Stimulated activated CD4-positive, alpha-beta T cell treated with anti-CD3 and anti-CD28 coated beads, Interleukin-4, amount 100 ng/mL, for 1 hour (primary cell): ENCODE results near the gene PIK3CA.
"Not testable (repeated sequence)": the region's sequence is repeated elsewhere in the genome, so short reads cannot be mapped to it uniquely, and the experiment has no call there.

Experiments used
- DNase-seq: peaks from one replicate; pipeline ENCODE4 v3.0.0-alpha.2; 2020

The PIK3CA gene

DNA sequence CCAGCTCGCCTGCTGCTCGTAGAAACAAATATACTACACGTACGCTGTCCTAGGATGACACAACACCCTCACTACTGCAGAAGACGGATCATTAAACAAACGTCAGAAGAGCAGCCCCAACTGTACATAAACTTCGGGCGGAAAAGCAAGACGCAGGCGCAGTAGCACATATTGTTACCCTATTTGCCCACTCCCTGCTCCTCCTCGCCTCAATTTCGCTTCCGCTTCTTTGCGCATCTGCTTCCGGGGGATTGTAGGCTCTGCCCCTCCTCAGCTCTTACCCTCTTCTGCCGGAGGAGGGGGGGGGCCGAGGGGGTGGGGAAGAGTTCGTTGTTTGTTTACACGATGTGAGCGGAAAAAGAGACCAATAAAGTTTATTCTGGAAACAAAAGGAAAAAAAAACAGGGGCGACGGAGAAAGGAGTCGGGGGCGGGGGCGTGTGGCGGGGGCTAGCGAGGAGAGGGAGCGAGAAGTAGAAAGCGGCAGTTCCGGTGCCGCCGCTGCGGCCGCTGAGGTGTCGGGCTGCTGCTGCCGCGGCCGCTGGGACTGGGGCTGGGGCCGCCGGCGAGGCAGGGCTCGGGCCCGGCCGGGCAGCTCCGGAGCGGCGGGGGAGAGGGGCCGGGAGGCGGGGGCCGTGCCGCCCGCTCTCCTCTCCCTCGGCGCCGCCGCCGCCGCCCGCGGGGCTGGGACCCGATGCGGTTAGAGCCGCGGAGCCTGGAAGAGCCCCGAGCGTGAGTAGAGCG lies at the start of gene PIK3CA:
TSS of gene PIK3CA (plus strand) at position 485 of the 743 bp plus-strand sequence. CDS start 50,469 bp downstream, outside the sequence.
- peak; percentile 86 for DNase-seq

DNA sequence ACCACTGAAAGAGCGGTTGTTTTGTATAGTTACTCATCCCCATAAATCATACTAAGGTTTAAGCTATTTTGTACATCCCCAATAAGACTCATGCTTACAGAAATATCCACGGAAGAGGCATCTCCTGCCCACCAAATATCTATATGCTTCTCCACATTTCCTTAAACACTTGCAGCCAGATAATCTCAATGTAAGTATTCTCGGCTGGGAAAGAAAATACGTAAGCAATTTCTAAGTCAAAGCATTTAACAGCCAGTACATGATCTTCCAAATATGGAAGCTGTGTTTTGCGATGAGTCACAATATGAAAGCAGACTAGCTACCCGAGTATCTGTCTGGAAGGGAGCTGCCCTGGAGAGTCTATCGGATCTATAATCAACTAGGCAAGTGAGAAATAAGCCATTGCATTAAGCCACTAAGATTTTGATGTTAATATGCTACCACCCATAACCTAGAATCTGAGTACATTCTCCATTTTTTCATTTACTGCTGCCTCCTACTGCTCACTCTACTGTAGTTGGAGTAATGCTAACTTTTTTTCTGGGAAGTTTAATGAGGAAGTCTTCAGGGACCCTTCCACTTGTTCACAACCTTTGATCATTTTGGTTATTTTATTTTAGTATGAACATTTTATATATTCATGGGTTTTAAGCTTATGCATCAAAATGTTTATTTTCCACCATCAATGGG lies 49.6 kb upstream of the PIK3CA start:
- no peak for DNase-seq

- DNase-seq = no peak
Measured at GRCh38 chr3:179100652-179101051, 47.5 kb upstream of the PIK3CA start.

DNA sequence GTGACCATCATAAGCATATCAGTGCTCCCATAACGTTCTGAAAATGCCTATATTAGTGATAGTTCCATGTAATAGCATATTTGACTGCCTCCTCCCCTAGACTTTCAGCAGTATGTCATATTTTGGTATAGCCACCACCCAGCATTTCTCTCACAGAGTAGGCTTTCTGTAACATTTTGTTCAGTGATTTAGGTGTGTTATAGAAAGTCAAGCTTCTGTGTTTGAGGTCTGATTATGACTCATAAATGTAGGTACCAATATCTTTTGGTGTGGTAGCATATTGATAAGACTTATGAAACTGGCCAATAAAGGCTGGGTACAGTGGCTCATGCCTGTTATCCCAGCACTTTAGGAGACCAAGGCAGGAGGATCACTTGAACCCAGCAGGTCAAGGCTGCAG lies 42.3 kb upstream of the PIK3CA start:
- DNase-seq = no peak

DNA sequence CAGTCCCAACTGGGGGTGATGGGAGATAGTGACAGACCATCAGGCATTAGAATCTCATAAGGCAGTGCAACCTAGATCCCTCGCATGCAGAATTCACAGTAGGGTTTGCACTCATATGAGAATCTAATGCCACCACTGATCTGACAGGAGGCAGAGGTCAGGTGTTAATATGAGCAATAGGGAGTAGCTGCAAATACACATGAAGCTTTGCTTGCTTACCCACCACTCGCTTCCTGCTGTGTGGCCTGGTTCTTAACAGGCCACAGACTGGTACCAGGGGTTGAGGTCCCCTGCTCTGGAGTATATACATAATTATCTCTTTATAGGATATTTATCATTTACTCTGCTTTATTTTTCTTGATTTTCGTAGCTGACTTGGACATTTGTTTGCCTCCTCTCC lies 40.5 kb upstream of the PIK3CA start:
- DNase-seq = no peak

DNA sequence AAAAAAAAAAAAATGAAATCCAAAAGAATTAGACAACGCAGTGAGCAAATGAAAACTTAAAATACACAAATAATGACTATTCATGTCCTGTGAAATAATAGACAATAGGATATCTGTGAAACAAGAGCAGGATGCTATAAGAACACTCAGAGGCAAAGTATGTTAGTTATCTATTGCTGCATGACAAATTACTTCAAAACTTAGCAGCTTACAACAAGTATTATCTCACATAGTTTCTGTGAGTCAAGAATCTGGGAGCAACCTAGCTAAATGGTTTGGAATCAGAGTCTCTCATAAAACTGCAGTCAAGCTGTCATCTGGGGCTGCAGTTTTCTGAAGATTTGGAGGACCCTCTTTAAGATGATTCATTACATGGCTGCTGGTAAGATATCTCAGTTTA lies 40.1 kb upstream of the PIK3CA start:
- DNase-seq = no peak

GRCh38 chr3:179113903-179114302 lies 34.3 kb upstream of the PIK3CA start:
- DNase-seq = no peak

DNA sequence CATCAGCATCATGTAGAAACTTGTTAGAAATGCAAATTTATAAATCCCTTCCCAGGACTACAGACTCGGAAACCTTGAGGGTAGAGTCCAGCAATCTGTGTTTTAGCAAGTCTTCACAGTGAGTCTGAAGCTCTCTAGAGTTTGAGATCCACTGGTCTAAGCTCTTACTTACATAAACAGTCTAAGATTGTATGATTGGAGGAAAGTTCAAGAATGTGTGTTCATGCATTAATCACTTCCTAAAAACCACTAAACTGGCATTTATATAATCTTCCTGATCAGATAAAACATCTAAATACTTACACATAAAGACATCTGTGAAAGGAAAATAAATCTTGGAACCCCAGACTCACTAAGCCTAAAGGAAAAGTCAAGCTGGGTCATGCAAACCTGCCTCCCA lies 32.7 kb upstream of the PIK3CA start:
- not testable (repeated sequence) for DNase-seq

GRCh38 chr3:179116816-179117215 lies 31.3 kb upstream of the PIK3CA start:
- DNase-seq = no peak

GRCh38 chr3:179132191-179132890 lies 15.8 kb upstream of the PIK3CA start:
- not testable (repeated sequence) for DNase-seq

- no peak for DNase-seq
Measured at GRCh38 chr3:179133575-179133974, 14.6 kb upstream of the PIK3CA start.

DNA sequence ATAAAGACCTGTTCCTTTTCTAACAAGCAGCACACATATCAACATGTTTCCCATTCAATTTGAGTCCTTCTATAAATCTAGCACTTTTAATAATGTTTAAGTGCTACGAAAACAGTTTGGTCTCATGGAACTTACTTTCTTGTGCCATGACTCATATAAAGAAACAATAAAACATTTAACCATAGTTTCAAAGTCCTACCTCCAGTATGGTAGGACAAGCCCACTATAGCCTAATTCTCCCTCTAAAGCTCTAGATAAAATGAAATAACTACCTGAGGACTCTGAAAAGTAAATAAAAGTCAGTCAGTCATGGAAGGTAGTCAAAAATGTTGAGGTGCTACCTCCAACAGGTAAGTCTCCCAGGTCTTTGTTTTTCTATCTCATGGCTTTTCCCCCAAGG lies 12.0 kb upstream of the PIK3CA start:
- DNase-seq = no peak

- DNase-seq = no peak
Measured at GRCh38 chr3:179141890-179142289, 6.3 kb upstream of the PIK3CA start.

DNA sequence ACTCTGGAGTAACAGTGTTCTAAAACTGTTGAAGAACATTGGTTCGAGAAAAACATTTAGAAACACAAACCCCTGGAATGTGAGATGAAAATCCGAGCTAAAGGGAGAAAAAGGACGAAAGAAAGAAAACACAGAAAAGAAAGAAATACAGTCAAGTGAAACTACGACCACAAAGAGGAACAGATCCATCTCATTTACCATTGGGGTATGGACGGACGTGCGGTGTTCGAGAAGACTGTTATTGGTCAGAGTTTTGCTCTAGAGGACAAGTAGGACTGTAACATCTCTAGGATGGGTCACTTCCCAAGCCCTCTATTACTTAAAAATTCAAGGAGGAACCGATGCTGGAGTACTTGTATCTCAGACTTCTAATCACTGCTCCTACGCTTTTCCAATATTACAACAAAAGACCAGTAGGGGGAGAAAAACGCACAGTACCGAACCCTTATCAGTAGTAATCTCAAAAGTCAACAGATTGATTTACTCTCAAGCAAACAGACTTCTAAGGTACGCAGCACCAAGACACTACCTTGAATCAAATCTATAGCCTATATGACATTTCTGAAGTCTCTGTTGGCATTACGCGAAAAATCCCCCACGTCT lies 1.1 kb upstream of the PIK3CA start:
- DNase-seq = no peak

- DNase-seq = peak; percentile 47
Measured at GRCh38 chr3:179147514-179147872, 664 bp upstream of the PIK3CA start.

DNA sequence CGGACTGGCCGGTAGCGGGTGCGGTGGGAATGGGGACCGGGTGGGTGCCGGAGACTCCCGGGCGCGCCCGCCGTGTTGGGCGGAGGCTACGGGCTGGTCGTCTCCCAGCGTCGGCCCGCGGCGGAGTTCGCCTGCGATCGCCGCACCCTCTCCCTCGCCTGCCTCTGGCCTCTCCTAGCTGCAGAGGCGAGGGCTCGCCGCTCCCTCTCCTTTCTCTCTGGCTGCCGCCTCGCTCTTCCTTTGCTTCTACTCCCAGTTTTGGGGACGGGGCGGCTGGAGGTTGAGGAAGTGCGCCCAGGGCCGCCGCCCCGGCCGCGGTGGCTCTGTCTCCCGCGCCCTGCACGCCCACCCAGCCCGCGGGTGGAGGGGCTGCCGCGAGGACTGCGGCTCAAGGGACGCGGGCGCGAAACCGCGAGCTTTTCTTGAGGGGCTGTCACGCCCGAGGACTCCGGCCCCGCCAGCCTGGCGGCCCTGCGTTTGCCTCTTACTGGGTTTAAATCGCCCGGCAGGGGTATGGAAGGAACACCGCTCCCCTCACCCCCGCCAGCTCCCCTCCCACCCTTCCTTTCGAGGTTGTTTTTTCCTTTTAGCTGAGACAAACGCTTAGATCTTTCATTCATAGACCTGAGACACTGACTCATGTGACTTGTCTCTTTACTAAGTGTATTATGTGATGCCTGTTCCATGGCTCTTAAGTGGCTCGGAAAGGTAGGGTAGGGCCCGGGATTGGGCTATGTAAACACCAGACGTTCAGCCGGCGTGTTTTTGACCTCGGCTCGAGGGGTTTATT lies 654 bp downstream of the PIK3CA start:
- peak; percentile 61 for DNase-seq

DNA sequence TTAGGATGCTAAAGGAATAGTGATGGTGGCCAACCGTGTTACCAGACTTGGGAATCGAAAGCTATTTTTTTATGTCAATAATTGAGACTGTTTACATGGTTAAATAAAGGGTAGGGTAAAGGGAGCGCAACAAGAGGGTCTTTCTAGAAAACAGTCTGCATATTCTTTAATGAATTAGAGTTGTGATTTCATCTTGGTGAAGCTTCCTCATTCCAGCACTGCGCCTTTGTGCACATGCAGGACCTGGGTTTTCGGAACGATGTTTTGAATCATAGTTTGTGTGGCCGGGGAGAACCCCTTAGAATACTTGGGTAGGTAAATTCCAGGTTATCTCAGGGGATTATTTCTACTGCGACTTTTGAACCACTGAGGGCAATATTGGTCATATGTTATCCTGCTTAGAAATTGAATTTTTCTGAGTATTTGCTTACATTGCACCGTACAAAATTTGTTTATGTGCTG lies 1.3 kb downstream of the PIK3CA start:
- peak; percentile 39 for DNase-seq

- DNase-seq = no peak
Measured at GRCh38 chr3:179149951-179150350, 1.8 kb downstream of the PIK3CA start.

DNA sequence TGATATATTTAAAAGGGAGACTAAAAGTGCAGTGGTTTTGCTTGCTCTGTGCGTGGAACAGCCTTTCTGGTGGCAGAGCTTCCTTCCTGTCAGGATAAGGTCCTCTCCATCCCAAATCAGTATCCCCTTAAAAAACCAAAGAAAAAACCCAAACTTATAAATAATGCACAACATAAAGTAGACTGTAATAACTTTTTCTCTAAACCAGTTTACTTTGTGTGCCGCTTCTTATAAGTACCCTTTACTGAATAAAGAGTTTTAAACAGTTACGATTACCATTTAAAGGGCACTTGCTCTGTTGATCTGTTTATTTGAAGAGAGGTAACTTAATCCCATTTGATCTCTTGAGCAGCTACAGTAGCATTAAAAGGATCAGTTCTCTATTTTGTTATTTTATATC lies 2.5 kb downstream of the PIK3CA start:
- DNase-seq = no peak

DNA sequence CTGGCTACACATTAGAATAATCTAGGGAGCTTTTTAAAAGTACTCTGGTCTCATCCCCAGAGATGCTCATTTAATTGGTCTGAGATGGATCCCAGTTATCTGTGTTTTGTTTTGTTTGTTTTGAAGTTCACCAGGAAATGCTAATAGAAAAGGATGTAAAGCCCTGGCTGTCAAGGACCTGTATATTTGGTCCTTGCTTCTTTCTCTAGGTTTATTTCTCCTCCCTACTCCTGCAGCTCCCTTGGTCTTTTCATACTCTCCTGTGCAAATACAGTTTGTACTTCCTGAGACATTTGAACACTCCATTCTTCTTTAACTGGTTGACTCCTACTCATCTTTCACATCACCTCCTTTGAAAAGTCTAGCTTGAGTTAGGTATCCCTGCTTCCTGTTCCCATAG lies 3.3 kb downstream of the PIK3CA start:
- DNase-seq = no peak

GRCh38 chr3:179156170-179156569 lies 8.0 kb downstream of the PIK3CA start:
- DNase-seq = no peak

- no peak for DNase-seq
Measured at GRCh38 chr3:179156775-179157174, 8.6 kb downstream of the PIK3CA start.
